Endothelial cell of umbilical vein (primary cell): ENCODE data around the gene TAF3.

Experiments
- CTCF ChIP-seq, 2 donors: IDR thresholded peaks; 1 replicate in 1 of 2; 2 replicates in 1 of 2; pipeline ENCODE4 v1.5.1; 2011; ENCODE audit warnings: low read length in 2 of 2, mild to moderate bottlenecking in 2 of 2, moderate library complexity in 2 of 2, control low read depth in 1 of 2, inconsistent platforms in 1 of 2, low read depth in 1 of 2; ENCODE audit not compliant: insufficient read depth in 1 of 2; ENCODE audit errors: extremely low read depth in 1 of 2
- EZH2 ChIP-seq: IDR thresholded peaks from 2 replicates; pipeline ENCODE4 v1.6.1; 2012; ENCODE audit warnings: borderline replicate concordance, low read depth, mild to moderate bottlenecking, moderate library complexity, low read length, inconsistent platforms; ENCODE audit not compliant: severe bottlenecking
- FOS ChIP-seq: IDR thresholded peaks from 2 replicates; pipeline ENCODE4 v1.6.1; 2011; ENCODE audit warnings: mild to moderate bottlenecking, low read length, moderate library complexity, borderline replicate concordance; ENCODE audit not compliant: insufficient read depth
- JUN ChIP-seq: IDR thresholded peaks from 2 replicates; pipeline ENCODE4 v1.6.1; 2011; ENCODE audit warnings: borderline replicate concordance, low read depth; ENCODE audit not compliant: insufficient read length, insufficient read depth
- MAX ChIP-seq: IDR thresholded peaks from 2 replicates; pipeline ENCODE4 v1.6.1; 2011; ENCODE audit not compliant: insufficient read depth, insufficient read length
- POLR2A ChIP-seq: IDR thresholded peaks from 2 replicates; pipeline ENCODE4 v1.6.1; 2012; ENCODE audit warnings: low read depth, mild to moderate bottlenecking, control low read depth, low read length
- POLR2AphosphoS5 ChIP-seq: IDR thresholded peaks from 2 replicates; pipeline ENCODE4 v1.6.1; 2012; ENCODE audit warnings: low read depth, mild to moderate bottlenecking, control low read depth, low read length, moderate library complexity; ENCODE audit not compliant: insufficient read depth

- no peak for TF ChIP-seq CTCF (IDR thresholded peaks at IDR 0.05; ENCODE audit: extremely low read depth in 1 of 2, insufficient read depth in 1 of 2, low read depth in 1 of 2, low read length in 2 of 2)
- no peak for TF ChIP-seq JUN
- no peak for TF ChIP-seq POLR2A
- no peak for TF ChIP-seq FOS
- TF ChIP-seq MAX = no peak
- TF ChIP-seq EZH2 = no peak
- TF ChIP-seq POLR2AphosphoS5 = no peak
Measured at GRCh38 chr10:7945469-7946187, 127.3 kb downstream of the TAF3 start.
